Glutamatergic neuron (in vitro differentiated cells): ENCODE results near the gene SLC15A1. TPM values are rescaled to one million over a fixed set of nuclear protein-coding genes. Genes with fewer than 3 reads are reported as not detected.

Experiments used
- DNase-seq: peaks from one replicate; pipeline ENCODE4 v3.0.0; 2022
- H3K27ac Mint-ChIP-seq: one replicate; pipeline ENCODE4 v1.8.0; 2020; ENCODE audit warnings: mild to moderate bottlenecking, mixed read lengths, inconsistent platforms; ENCODE audit not compliant: unreplicated experiment
- H3K27me3 Mint-ChIP-seq: one replicate; pipeline ENCODE4 v1.8.0; 2020; ENCODE audit warnings: mild to moderate bottlenecking, moderate library complexity, mixed read lengths, inconsistent platforms; ENCODE audit not compliant: unreplicated experiment
- H3K36me3 Mint-ChIP-seq: one replicate; pipeline ENCODE4 v1.8.0; 2020; ENCODE audit warnings: mild to moderate bottlenecking, mixed read lengths, inconsistent platforms; ENCODE audit not compliant: unreplicated experiment
- H3K4me1 Mint-ChIP-seq: one replicate; pipeline ENCODE4 v1.8.0; 2020; ENCODE audit warnings: mild to moderate bottlenecking, low read depth, mixed read lengths, inconsistent platforms; ENCODE audit not compliant: unreplicated experiment
- H3K4me3 Mint-ChIP-seq: one replicate; pipeline ENCODE4 v1.8.0; 2020; ENCODE audit warnings: mild to moderate bottlenecking, mixed read lengths, inconsistent platforms; ENCODE audit not compliant: unreplicated experiment
- H3K9me3 Mint-ChIP-seq: one replicate; pipeline ENCODE4 v1.8.0; 2020; ENCODE audit warnings: mild to moderate bottlenecking, moderate library complexity, mixed read lengths, inconsistent platforms; ENCODE audit not compliant: unreplicated experiment
- total RNA-seq: library from RNA; stranded (reverse); fragmentation: NEBNext Ultra II Directional; extraction: Animal tissue kit (Norgen Biotek cat#: 25700); gene quantifications from one replicate; pipeline ENCODE4 v1.2.1, GENCODE V29; 2021; ENCODE audit not compliant: unreplicated experiment
- TF ChIP-seq, protein P1 (sequence below): fragments of 200-600 bp; sonication (generic); IDR thresholded peaks from one replicate; pipeline ENCODE4 v1.5.0; 2021; ENCODE audit not compliant: partially characterized antibody, unreplicated experiment

The SLC15A1 gene
- total RNA-seq, 1 donor from 2014 or later, result not detected

DNA sequence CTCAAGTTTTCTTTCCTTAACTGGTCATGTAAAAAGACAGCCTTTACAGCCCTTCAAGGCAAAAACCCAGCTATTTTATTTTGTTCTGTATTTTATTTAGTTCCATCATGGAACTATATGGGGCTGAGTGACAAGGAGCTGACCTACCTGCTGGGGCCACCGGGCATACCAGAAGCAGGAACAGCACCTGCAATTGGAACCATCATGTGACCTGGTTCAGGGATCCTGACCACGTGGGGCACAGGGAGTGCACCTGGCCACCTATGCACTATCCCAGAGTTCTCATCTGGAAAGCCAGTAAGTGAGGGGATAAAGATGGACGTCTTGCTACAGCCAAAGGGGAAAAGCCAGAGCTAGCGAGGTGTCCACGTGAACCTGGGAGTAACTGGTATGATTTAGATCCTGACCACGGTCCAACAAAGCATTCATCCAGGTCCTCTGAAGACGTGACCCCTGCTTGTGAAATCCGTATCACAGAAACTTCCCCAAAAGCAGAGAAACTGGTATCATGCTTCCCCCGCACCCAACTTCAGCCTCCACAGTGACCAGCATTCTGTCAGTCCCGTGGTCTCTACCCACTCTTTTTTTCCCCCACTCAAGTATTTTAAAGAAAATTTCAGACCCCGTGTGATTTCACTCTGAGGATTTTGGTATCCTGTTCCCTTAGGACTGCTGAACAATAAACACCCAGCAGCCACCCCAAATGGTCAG lies 40.5 kb upstream of the SLC15A1 start:
- Mint-ChIP-seq H3K4me3 (no peak overlapping the region), H3K4me1 (peaks cover 16% of the 10 kb centered on the region), H3K27me3 (peaks cover 2% of the 10 kb centered on the region), H3K9me3 (peaks cover 1% of the 10 kb centered on the region), H3K36me3 (peaks cover 3% of the 10 kb centered on the region), H3K27ac (no peak overlapping the region)
- TF ChIP-seq, protein P1, sequence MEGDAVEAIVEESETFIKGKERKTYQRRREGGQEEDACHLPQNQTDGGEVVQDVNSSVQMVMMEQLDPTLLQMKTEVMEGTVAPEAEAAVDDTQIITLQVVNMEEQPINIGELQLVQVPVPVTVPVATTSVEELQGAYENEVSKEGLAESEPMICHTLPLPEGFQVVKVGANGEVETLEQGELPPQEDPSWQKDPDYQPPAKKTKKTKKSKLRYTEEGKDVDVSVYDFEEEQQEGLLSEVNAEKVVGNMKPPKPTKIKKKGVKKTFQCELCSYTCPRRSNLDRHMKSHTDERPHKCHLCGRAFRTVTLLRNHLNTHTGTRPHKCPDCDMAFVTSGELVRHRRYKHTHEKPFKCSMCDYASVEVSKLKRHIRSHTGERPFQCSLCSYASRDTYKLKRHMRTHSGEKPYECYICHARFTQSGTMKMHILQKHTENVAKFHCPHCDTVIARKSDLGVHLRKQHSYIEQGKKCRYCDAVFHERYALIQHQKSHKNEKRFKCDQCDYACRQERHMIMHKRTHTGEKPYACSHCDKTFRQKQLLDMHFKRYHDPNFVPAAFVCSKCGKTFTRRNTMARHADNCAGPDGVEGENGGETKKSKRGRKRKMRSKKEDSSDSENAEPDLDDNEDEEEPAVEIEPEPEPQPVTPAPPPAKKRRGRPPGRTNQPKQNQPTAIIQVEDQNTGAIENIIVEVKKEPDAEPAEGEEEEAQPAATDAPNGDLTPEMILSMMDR, result no peak
- DNase-seq, result no peak

DNA sequence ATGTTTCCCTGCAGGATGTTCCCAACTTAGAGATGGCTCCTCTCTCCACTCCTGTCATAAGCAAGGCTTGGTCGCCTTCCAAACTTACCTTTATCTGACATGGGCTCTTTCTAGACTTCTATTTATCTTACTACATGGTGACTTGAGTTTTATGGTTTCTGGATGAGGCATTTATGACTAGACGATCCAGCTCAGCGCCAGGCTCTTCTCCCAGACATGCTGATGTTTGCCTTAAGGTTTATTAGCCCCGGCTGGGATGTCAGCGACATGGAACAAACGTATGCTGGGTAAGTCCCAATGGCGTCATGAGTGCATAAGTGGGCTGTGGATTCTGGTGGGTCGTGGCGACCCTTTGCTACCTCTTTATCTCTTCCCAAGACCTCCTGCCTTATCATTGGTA lies 39.8 kb upstream of the SLC15A1 start:
- Mint-ChIP-seq H3K9me3 (peaks cover 4% of the 10 kb centered on the region), H3K27me3 (peaks cover 3% of the 10 kb centered on the region), H3K4me1 (peaks cover 10% of the 10 kb centered on the region), H3K4me3 (no peak overlapping the region), H3K27ac (no peak overlapping the region), H3K36me3 (no peaks in the 10 kb centered on the region)
- TF ChIP-seq, protein P1, result no peak
- no peak for DNase-seq

DNA sequence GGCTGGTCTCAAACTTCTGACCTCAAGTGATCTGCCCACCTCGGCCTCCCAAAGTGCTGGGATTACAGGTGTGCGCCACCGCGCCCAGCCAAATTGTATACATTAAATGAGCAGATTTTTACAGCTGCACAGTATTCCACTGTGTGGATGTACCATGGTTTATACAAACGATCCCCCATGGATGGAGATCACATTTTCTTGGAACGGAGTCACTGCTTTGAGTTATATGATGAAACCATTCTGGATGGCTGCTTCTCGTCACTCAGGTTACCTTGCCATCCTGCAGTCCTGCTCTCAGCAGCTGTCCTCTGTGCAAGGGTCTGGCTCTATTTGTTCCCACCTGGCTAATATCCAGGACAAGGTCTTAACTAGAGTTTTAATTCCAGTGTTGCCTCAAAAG lies 39.1 kb upstream of the SLC15A1 start:
- TF ChIP-seq, protein P1, result no peak
- no peaks in the 10 kb centered on the region for H3K36me3 Mint-ChIP-seq

DNA sequence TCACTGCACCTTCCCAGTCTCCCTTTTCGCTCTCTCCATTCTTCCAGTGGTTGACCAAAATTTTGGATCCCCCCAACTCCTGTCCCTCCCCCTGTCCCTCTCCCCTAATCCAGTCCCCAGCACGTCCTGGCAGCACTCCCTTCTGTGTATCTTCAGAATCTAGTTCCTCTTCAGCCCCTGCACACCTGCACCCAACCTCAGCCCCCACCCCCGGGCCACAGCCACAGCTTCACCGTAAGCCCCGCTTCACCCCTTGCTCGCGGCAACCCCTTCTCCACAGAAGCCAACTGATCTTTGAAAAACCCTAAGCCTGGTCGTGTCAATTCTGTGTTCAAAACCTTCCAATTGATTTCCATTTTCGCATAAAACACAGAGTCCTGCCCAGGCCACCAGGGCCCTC lies 35.5 kb upstream of the SLC15A1 start:
- H3K4me1 Mint-ChIP-seq, result peaks cover 3% of the 10 kb centered on the region
- H3K4me3 Mint-ChIP-seq, result no peak overlapping the region
- no peak for DNase-seq
- H3K9me3 Mint-ChIP-seq, result peaks cover 4% of the 10 kb centered on the region
- H3K36me3 Mint-ChIP-seq, result no peaks in the 10 kb centered on the region
- H3K27me3 Mint-ChIP-seq, result peaks cover 4% of the 10 kb centered on the region
- H3K27ac Mint-ChIP-seq, result no peak overlapping the region
- TF ChIP-seq, protein P1, result no peak

More for the DNA sequence above, 39.1 kb upstream of the SLC15A1 start:
- Mint-ChIP-seq H3K27ac (no peak overlapping the region), H3K4me1 (peaks cover 7% of the 10 kb centered on the region), H3K27me3 (peaks cover 4% of the 10 kb centered on the region), H3K9me3 (peaks cover 4% of the 10 kb centered on the region), H3K4me3 (no peak overlapping the region)
- no peak for DNase-seq

DNA sequence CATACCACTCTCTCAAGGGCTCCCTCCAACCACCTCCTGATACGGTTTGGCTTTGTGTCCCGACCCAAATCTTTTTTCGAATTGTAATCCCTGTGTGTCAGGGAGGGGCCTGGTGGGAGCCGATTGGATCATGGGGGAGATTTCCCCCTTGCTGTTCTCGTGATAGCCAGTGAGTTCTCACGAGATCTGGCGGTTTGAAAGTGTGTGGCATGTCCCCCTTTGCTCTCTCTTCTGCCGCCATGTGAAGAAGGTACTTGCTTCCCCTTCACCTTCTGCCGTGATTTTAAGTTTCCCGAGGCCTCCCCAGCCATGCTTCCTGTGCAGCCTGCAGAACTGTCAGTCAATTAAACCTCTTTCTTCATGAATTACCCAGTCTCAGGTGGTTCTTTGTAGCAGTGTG lies 34.7 kb upstream of the SLC15A1 start:
- H3K27ac Mint-ChIP-seq, result no peak overlapping the region
- no peak for DNase-seq
- H3K4me1 Mint-ChIP-seq, result peaks cover 3% of the 10 kb centered on the region
- TF ChIP-seq, protein P1, result no peak
- no peaks in the 10 kb centered on the region for H3K36me3 Mint-ChIP-seq
- H3K27me3 Mint-ChIP-seq, result peaks cover 4% of the 10 kb centered on the region
- H3K9me3 Mint-ChIP-seq, result peaks cover 4% of the 10 kb centered on the region
- no peak overlapping the region for H3K4me3 Mint-ChIP-seq
